HepG2 (cell line): ENCODE measurements around the gene CAPN13. TPM values are rescaled to one million over a fixed set of nuclear protein-coding genes. Genes with fewer than 3 reads are reported as not detected.

Experiments
- ATAC-seq: fragments of 200-7000 bp; cut with Tn5 transposase; 3 replicates; pipeline ENCODE4 v1.9.1; 2020; ENCODE audit warnings: mild to moderate bottlenecking, moderate library complexity
- BruUV-seq: library from RNA; stranded (reverse); fragments of 400-500 nt; replicated peaks from 2 replicates; lab custom pipeline; 2021; lab: Mats Ljungman, UMichigan
- CTCF ChIA-PET: fragments of 300-600 bp; formaldehyde crosslinking; extraction: SDS; loops from one replicate; lab custom pipeline; 2021; ENCODE audit warnings: low total read pairs, inconsistent platforms, low intra/inter-chr PET ratio; lab: Yijun Ruan, JAX
- POLR2A ChIA-PET: fragments of 350-600 bp; sonication (Branson Sonifier 250); formaldehyde crosslinking; loops from one replicate; lab custom pipeline; 2020; ENCODE audit warnings: antibody characterized with exemption, inconsistent platforms; lab: Yijun Ruan, JAX
- DNase-seq: peaks from one replicate; pipeline ENCODE4 v3.0.0-alpha.2; 2015; ENCODE audit warnings: low spot score
- FAIRE-seq: peaks from 3 replicates; lab custom pipeline; 2011; peaks lifted over from hg19 to GRCh38; lab: Jason Lieb, UNC
- H2AFZ ChIP-seq: one replicate; pipeline ENCODE4 v1.6.1; 2011; ENCODE audit warnings: low read length, inconsistent platforms
- H3K27ac ChIP-seq: fragments of 300-600 bp; 3 replicates; pipeline ENCODE4 v1.8.0; 2011; ENCODE audit warnings: mixed run types, mild to moderate bottlenecking, mixed read lengths, low read length, inconsistent platforms; ENCODE audit not compliant: insufficient read depth; ENCODE audit errors: extremely low read length
- H3K27me3 ChIP-seq, 2 experiments: fragments of 200-600 bp in 1 of 2; 2 replicates in 1 of 2; 3 replicates in 1 of 2; pipeline versions ENCODE4 v1.6.0 to v1.8.0; 2011; ENCODE audit warnings: low read length in 2 of 2, mild to moderate bottlenecking in 2 of 2, moderate library complexity in 2 of 2, inconsistent platforms in 1 of 2; ENCODE audit not compliant: insufficient read depth in 2 of 2, control insufficient read depth in 1 of 2
- H3K36me3 ChIP-seq, 2 experiments: fragments of 200-600 bp in 1 of 2; replicated peaks in 1 of 2; 2 replicates in 1 of 2; 3 replicates in 1 of 2; pipeline versions ENCODE4 v1.5.1 to v1.8.0; 2011; ENCODE audit warnings: low read length in 2 of 2, inconsistent platforms in 1 of 2; ENCODE audit not compliant: insufficient read depth in 2 of 2, control insufficient read depth in 1 of 2
- H3K4me1 ChIP-seq: 2 replicates; pipeline ENCODE4 v1.5.1; 2012; ENCODE audit warnings: low read length, inconsistent platforms; ENCODE audit not compliant: insufficient read depth
- H3K4me2 ChIP-seq: 2 replicates; pipeline ENCODE4 v1.6.0; 2011; ENCODE audit warnings: low read depth, low read length, inconsistent platforms
- H3K4me3 ChIP-seq, 3 experiments: fragments of 200-600 bp in 1 of 3; sonication (generic), shearing (Covaris generic) in 1 of 3; replicated peaks in 1 of 3; 2 replicates each; pipeline ENCODE4 v1.5.1; 2011 to 2016; ENCODE audit warnings: low read length in 3 of 3, inconsistent platforms in 2 of 3, low read depth in 2 of 3, mild to moderate bottlenecking in 2 of 3, control low read depth in 1 of 3, mixed read lengths in 1 of 3; ENCODE audit not compliant: insufficient read depth in 1 of 3
- H3K79me2 ChIP-seq: one replicate; pipeline ENCODE4 v1.6.1; 2011; ENCODE audit warnings: low read length, inconsistent platforms; ENCODE audit not compliant: insufficient read depth
- H3K9ac ChIP-seq: 2 replicates; pipeline ENCODE4 v1.6.0; 2011; ENCODE audit warnings: mild to moderate bottlenecking, low read depth, low read length, inconsistent platforms; ENCODE audit not compliant: insufficient read depth
- H3K9me3 ChIP-seq: 2 replicates; pipeline ENCODE4 v1.5.1; 2012; ENCODE audit warnings: mild to moderate bottlenecking, low read length
- H4K20me1 ChIP-seq: 2 replicates; pipeline ENCODE4 v1.6.0; 2011; ENCODE audit warnings: inconsistent platforms, mild to moderate bottlenecking, low read length, moderate library complexity; ENCODE audit not compliant: insufficient read depth
- HDAC6 ChIP-seq: fragments of 200-600 bp; sonication (generic); IDR thresholded peaks from 2 replicates; pipeline ENCODE4 v1.7.0; 2017; ENCODE audit warnings: mild to moderate bottlenecking, antibody characterized with exemption, low read length, low read depth
- HOXA3 ChIP-seq: sonication (generic); formaldehyde crosslinking; IDR thresholded peaks from 2 replicates; pipeline ENCODE4 v1.5.0; 2020; ENCODE audit warnings: missing genetic modification reagents
- KDM2A ChIP-seq: sonication (generic); formaldehyde crosslinking; IDR thresholded peaks from 2 replicates; pipeline ENCODE4 v1.4.0; 2020; ENCODE audit warnings: low read depth, missing genetic modification reagents, borderline replicate concordance
- TAF1 ChIP-seq: sonication (generic); formaldehyde crosslinking; IDR thresholded peaks from 2 replicates; pipeline ENCODE4 v1.4.0; 2020; ENCODE audit warnings: missing genetic modification reagents
- ZBTB38 ChIP-seq: sonication (generic); formaldehyde crosslinking; IDR thresholded peaks from 2 replicates; pipeline ENCODE4 v1.5.1; 2020; ENCODE audit warnings: mild to moderate bottlenecking, missing genetic modification reagents
- WGBS: methylation state at CpG from one replicate; pipeline ENCODE4 v1.1.6; 2017; ENCODE audit warnings: low lambda C conversion rate; 5-methylcytosine and 5-hydroxymethylcytosine counted together
- in situ Hi-C: cut with HindIII; loops from 2 replicates; pipeline ENCODE4 v1.10.0; 2017; ENCODE audit warnings: low pct_unique_long_range_greater_than_20kb; ENCODE audit not compliant: extremely low pct_ligation_motif_present
- intact Hi-C: fragments of 100-400 bp; cut with micrococcal nuclease; formaldehyde crosslinking; loops from one replicate; pipeline ENCODE4 v1.10.0; 2022; ENCODE audit not compliant: unreplicated experiment
- polyA plus RNA-seq, 8 experiments: library from polyadenylated mRNA; depleted of rRNA in 3 of 8; stranded (reverse) in 7 of 8; unstranded in 1 of 8; fragments of >200 nt; fragmentation: Illumina TruSeq in 4 of 8; extraction: Trizol in 4 of 8; gene quantifications; 2 replicates each; pipeline versions ENCODE4 v1.2.1 to v1.2.3, GENCODE V29; 2011 to 2016; ENCODE audit warnings: low read depth in 4 of 8, missing spikeins in 1 of 8, mixed read lengths in 1 of 8; ENCODE audit not compliant: insufficient read depth in 1 of 8
- total RNA-seq, 5 experiments: library from RNA; depleted of rRNA; stranded (reverse); fragments of >200 nt; fragmentation: Illumina TruSeq; extraction: Trizol; gene quantifications; 2 replicates each; pipeline ENCODE4 v1.2.3, GENCODE V29; 2016; ENCODE audit warnings: low read depth in 1 of 5
- TF ChIP-seq, protein P1 (sequence below): sonication (generic); formaldehyde crosslinking; IDR thresholded peaks from 2 replicates; pipeline ENCODE4 v1.8.1; 2023; ENCODE audit warnings: mild to moderate bottlenecking, missing genetic modification reagents, borderline replicate concordance
- TF ChIP-seq, protein P2 (sequence below): sonication (generic); formaldehyde crosslinking; IDR thresholded peaks from 2 replicates; pipeline ENCODE4 v1.8.1; 2022; ENCODE audit warnings: low read depth, mild to moderate bottlenecking, missing genetic modification reagents
- TF ChIP-seq, protein P3 (sequence below), 2 experiments: fragments of 450-650 bp in 1 of 2; sonication (generic) in 1 of 2; formaldehyde crosslinking in 1 of 2; IDR thresholded peaks; 2 replicates each; pipeline versions ENCODE4 v1.6.1 to v1.8.0; 2016 to 2022; ENCODE audit warnings: antibody characterized with exemption in 1 of 2, mild to moderate bottlenecking in 1 of 2, missing genetic modification reagents in 1 of 2

The CAPN13 gene
- total and polyA plus RNA-seq, 2 of the 13 experiments (the other 11 are each of a cell fraction or from before 2014, with no cell fraction given): not detected

DNA sequence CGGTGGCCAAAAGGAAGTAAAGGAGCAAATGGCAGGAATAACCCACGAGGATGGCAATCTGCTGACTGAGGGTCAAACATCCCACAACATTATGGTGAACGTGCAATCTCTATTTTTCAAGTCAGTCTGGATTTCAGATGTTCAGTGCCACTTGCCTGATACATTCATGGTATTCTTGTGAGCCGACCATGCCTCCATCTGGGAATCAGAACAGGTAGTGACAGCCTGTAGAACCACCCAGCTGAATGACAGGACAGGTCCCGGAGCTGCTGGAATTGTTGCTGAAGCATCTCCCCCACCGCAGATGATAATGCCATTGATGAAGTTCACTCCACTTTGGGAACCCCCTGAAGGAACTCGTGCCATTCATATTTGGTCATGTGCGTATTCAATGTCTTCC lies 123.2 kb downstream of the CAPN13 start (continued):
- TF ChIP-seq HDAC6: no peak
- TF ChIP-seq HOXA3: no peak
- TF ChIP-seq, protein P1, sequence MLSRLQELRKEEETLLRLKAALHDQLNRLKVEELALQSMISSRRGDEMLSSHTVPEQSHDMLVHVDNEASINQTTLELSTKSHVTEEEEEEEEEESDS (CRISPR knock-in tag): no peak

DNA sequence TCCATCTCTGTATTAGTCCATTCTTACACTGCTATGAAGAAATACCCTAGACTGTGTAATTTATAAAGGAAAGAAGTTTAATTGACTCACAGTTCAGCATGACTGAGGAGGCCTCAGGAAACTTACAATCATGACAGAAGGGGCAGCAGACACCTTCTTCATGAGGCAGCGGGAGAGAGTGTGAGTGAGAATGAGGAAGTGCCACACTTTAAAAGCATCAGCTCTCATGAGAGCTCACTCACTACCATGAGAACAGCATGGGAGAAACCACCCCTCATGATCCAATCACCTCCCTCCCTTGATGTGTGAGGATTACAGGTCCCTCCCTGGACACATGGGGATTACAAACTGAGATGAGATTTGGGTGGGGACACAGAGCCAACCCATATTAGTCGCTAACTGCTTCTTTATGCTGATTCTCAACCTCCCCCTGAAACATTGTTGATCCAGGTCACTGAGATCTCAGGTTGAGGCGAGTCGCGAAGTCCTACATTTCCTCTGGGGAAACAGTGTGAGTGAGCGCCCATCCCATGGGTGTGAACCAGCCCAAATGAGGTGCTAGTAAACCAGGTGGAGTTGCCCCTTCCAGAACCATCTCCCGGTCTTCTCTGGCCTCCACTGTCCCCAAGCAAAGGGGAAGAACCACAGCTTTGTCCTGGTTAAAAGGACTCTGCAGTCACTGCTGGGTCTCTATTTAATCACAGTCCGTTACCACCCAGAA lies 123.8 kb downstream of the CAPN13 start:
- POLR2A ChIA-PET: no interaction called here
- DNase-seq (no peak), FAIRE-seq (no peak), ATAC-seq (no peak)
- CTCF ChIA-PET: no interaction called here
- intact Hi-C loops (no loop called here), in situ Hi-C loops (loop anchor here (10.0 kb wide), 1 partner anchor 249 kb away; no protein-coding TSS in a partner anchor)
- Histone ChIP-seq H3K4me1 (no peaks in the 10 kb centered on the region), H3K79me2 (no peaks in the 10 kb centered on the region), H4K20me1 (no peaks in the 10 kb centered on the region), H3K27me3 (peaks cover 0 to 22% of the 10 kb centered on the region in 2 experiments; a peak in 4 of 5 replicates), H3K9ac (no peak overlapping the region), H3K27ac (no peak overlapping the region), H3K9me3 (no peaks in the 10 kb centered on the region), H3K4me2 (no peak overlapping the region), H3K36me3 (no peaks in the 10 kb centered on the region), H3K4me3 (no peak overlapping the region), H2AFZ (no peak overlapping the region)
- WGBS: 48% methylated on average over 8 of the region's 8 CpGs
- no TSS peak for BruUV-seq
- TF ChIP-seq TAF1 (CRISPR knock-in tag) (no peak), ZBTB38 (no peak), KDM2A (CRISPR knock-in tag) (no peak)
- TF ChIP-seq, protein P2, sequence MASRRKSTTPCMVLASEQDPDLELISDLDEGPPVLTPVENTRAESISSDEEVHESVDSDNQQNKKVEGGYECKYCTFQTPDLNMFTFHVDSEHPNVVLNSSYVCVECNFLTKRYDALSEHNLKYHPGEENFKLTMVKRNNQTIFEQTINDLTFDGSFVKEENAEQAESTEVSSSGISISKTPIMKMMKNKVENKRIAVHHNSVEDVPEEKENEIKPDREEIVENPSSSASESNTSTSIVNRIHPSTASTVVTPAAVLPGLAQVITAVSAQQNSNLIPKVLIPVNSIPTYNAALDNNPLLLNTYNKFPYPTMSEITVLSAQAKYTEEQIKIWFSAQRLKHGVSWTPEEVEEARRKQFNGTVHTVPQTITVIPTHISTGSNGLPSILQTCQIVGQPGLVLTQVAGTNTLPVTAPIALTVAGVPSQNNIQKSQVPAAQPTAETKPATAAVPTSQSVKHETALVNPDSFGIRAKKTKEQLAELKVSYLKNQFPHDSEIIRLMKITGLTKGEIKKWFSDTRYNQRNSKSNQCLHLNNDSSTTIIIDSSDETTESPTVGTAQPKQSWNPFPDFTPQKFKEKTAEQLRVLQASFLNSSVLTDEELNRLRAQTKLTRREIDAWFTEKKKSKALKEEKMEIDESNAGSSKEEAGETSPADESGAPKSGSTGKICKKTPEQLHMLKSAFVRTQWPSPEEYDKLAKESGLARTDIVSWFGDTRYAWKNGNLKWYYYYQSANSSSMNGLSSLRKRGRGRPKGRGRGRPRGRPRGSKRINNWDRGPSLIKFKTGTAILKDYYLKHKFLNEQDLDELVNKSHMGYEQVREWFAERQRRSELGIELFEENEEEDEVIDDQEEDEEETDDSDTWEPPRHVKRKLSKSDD (CRISPR knock-in tag): no peak
- TF ChIP-seq, protein P3, sequence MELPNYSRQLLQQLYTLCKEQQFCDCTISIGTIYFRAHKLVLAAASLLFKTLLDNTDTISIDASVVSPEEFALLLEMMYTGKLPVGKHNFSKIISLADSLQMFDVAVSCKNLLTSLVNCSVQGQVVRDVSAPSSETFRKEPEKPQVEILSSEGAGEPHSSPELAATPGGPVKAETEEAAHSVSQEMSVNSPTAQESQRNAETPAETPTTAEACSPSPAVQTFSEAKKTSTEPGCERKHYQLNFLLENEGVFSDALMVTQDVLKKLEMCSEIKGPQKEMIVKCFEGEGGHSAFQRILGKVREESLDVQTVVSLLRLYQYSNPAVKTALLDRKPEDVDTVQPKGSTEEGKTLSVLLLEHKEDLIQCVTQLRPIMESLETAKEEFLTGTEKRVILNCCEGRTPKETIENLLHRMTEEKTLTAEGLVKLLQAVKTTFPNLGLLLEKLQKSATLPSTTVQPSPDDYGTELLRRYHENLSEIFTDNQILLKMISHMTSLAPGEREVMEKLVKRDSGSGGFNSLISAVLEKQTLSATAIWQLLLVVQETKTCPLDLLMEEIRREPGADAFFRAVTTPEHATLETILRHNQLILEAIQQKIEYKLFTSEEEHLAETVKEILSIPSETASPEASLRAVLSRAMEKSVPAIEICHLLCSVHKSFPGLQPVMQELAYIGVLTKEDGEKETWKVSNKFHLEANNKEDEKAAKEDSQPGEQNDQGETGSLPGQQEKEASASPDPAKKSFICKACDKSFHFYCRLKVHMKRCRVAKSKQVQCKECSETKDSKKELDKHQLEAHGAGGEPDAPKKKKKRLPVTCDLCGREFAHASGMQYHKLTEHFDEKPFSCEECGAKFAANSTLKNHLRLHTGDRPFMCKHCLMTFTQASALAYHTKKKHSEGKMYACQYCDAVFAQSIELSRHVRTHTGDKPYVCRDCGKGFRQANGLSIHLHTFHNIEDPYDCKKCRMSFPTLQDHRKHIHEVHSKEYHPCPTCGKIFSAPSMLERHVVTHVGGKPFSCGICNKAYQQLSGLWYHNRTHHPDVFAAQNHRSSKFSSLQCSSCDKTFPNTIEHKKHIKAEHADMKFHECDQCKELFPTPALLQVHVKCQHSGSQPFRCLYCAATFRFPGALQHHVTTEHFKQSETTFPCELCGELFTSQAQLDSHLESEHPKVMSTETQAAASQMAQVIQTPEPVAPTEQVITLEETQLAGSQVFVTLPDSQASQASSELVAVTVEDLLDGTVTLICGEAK (IDR thresholded peaks at IDR 0.05): no peak
- TF ChIP-seq, protein P3 (CRISPR knock-in tag; IDR thresholded peaks at IDR 0.05): no peak
